GM19193 (cell line): ENCODE data around the gene PADI1.

Experiments used
- POLR2A ChIP-seq: IDR thresholded peaks from 4 replicates; pipeline ENCODE4 v1.6.1; 2011; ENCODE audit not compliant: insufficient read depth, insufficient read length; ENCODE audit errors: extremely low read depth

PADI1 gene

GRCh38 chr1:17188889-17189631 is 15.9 kb upstream of the PADI1 start:
- no peak for TF ChIP-seq POLR2A

DNA sequence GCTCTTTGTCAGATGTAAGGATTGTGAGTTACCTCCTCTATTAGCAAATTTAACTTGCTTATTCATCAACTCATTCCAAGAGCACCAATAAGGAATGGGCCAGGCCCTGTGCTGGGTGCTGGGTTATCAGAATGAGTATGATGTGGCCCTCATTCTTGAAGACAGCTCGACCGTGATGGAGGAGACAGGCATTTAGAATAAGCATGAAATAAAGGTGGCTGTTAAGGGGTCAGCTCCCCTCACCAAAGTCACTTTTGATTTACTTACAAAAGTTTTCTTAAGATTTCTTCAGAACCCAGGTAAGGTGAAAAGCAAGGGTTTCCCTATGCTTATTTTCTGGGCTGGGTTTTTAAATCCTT is 15.3 kb upstream of the PADI1 start:
- TF ChIP-seq POLR2A = no peak

GRCh38 chr1:17190010-17190995 is 14.6 kb upstream of the PADI1 start:
- no peak for TF ChIP-seq POLR2A

DNA sequence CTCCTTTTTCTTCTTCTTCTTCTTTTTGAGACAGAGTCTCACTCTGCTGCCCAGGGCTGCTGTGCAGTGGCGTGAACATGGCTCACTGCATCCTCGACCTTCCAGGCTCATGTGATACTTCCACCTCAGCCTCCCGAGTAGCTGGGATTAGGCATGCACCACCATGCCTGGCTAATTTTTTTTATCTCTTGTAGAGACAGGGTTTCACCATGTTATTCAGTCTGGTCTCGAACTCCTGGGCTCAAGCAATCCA is 13.0 kb upstream of the PADI1 start:
- TF ChIP-seq POLR2A = no peak

DNA sequence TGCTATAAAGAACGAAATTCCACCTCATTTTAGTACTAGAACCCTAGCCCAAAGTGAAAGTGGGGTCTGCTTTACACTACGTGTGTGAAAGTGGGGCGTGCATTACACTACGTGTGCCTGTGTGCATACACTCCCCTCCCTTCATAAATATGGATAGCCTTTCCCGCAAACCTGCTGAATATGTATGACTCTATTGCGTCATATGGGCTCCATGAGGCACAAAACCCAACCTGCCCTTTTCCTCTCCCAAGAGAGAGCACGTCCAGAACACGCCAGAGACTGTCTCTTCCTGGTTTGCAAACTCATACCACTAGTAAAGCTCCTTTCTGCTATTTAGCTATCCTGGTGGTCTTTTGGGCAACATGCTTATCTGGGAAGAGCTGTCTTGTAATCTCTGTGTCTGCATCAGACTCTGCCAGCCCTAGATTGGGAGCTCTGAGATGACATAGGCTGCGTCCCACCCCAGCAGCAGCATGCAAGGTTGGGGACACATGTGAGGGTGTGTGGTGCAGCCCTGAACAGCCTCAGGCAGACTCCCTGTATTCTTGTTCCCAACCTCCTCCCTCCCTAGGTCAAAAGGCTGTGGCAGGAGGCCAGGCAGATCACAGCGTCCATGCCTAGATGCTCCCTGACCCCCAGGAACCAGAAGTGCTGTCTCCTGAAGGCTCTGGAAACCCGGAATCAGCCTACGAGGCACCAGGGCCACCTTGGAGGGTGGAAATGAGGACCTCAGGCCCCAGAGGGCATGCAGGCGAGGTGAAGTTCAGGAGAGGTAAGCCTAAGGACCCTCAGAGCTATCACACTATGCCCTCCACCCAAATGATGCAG is 12.3 kb upstream of the PADI1 start:
- no peak for TF ChIP-seq POLR2A

DNA sequence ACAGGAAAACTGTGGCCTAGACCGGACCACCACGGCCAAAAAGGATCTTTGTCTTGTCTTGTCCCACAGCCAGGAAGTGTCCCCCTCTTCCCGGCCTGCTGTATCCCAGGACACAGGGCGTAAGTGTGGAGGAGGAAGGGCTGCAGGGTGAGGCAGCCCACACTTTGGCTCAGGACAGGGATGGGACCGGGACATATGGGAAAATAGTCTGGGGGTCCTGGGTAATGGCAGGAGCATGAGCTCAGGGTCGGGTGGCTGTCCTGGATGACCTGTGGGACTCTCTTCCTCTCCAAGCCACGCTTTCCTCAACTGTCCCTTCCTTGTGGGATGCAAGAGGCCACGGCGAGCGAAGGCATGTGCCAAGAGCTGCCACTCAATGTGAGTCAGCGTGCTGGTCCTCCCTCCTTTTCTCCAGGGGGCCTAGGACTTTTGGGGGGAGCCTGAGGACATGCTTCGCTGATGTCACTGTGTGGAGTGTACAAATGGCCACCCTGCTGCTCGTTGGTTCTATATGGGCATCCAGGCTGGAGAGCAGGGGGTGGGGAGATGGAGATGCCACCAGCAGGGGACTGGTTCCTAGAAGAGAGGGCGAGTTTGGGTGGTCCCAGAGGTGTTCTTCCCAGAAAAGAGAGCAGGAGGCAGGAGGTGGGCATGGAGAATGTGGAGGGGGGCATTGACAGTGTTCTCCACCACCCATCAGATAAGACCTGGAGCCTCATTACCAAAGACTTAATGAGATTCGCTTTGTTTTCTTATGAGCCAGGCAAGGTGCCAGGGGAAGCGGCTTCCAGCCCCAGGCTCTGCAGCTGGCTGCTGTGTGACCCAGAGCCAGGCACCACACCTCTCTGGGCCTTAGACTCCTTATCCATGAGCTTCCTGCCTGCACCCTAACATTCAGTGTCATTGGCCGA is 11.5 kb upstream of the PADI1 start:
- TF ChIP-seq POLR2A = no peak

- no peak for TF ChIP-seq POLR2A
Measured at GRCh38 chr1:17194133-17194475, 10.8 kb upstream of the PADI1 start.

- no peak for TF ChIP-seq POLR2A
Measured at GRCh38 chr1:17194615-17195528, 10.1 kb upstream of the PADI1 start.

DNA sequence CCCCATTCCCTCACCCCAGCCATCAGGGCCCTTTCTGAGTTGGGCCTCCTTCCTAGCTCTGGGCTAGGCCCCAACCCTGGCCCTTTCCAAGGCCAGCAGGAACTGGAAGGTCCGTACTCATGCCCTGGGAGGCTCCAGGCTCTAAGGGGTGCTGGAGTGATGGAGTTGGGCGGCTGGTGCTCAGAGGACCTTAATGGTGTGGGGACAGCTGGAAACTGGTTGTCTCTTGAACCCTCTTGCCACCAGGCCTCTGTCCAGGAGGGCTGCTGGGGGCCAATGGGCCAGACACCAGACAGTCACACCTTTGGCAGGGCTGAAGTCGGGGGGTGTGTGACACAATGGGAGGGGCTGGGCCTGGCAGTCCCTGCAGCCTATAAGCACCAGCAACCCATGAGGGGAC is 9.2 kb upstream of the PADI1 start:
- TF ChIP-seq POLR2A = no peak

DNA sequence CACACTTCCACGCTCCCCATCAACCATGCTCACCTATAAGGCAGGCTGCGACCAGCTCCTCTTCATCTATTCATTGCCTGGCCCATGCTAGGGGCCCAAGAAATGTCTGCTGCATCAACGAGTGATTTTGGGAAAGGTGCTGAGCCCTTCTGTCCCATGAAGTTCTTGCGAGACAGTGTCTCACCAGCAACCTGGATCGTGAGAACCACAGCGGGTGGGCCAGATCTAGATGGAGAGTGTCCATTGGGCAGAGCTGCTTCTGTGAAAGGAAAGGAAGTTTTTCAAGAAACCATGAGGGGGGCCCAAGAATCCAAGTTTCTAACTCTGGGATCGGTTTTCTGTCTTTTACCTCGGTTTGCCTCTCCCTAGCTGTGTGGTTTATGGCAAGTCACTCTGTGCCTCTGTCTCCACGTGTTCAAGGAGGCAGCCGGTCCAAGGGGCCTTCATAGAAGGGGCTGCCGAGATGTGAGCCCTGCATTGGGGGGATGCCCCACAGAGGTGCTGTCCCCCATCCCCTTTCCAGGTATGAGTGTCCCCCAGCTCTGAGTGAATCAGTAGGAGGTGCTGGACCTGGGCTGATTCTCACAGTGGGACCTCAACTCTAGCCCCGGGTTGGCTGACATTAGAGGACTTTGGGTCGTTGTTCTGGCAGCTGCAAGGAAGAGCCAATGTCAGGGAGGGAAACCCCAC is 8.3 kb upstream of the PADI1 start:
- no peak for TF ChIP-seq POLR2A

DNA sequence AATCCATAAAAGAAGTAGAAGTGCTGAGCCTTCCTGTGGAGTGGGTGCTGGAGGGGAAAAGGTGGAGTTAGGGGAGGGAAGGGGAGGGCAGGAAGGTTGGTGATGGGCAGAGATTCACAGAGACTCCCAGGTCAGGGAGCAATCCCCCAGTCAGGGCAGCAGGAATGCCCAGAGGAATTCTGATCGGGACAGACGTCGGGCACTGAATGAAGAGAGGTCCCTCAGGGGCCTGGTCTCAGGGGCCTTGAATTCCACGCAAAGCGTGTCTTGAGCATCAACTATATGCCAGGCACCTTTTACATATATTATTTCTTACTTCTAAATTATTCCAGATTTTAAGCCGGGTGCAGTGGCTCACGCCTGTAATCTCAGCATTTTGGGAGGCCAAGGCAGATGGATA is 7.2 kb upstream of the PADI1 start:
- TF ChIP-seq POLR2A = no peak

- no peak for TF ChIP-seq POLR2A
Measured at GRCh38 chr1:17198476-17199258, 6.3 kb upstream of the PADI1 start.
